ENCODE data around the gene ETV5. TPM values are rescaled to one million over a fixed set of nuclear protein-coding genes. Genes with fewer than 3 reads are reported as not detected.

The ETV5 gene
- polyA plus RNA-seq, 2 of the 4 experiments (the other 2 are of a cell fraction), result 20.5 to 54.7 TPM

DNA sequence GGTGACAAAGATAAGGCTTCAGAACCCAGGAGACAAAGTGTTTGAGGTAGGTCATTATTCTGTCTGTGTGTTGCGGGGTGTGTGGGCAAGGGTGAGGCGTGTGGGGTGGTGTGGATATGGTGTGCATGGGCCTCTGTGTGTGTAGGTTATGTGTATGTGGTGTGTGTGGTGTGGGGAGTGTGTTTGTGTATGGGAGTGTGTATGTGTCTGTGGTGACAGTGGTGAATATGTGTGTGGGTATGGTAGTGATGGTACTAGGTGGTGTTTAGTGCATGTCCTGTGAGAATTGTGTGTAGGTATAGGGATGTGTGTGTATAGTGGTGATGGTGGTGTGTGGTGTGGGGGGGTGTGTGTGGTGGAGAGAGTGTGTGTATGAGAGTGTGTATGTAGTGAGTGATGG is 16.2 kb upstream of the ETV5 start:
- TF ChIP-seq, protein P1, sequence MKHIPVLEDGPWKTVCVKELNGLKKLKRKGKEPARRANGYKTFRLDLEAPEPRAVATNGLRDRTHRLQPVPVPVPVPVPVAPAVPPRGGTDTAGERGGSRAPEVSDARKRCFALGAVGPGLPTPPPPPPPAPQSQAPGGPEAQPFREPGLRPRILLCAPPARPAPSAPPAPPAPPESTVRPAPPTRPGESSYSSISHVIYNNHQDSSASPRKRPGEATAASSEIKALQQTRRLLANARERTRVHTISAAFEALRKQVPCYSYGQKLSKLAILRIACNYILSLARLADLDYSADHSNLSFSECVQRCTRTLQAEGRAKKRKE (CRISPR knock-in tag; IDR thresholded peaks at IDR 0.05; ENCODE audit: low read depth), result no peak
- no peak for TF ChIP-seq MYC (IDR thresholded peaks at IDR 0.05; ENCODE audit: borderline replicate concordance, low read length)
- no peak for TF ChIP-seq ESRRA (IDR thresholded peaks at IDR 0.05; ENCODE audit: borderline replicate concordance, low read length)
- no peak for TF ChIP-seq RARB (CRISPR knock-in tag; IDR thresholded peaks at IDR 0.05)
- WGBS (ENCODE audit: missing lambda C conversion rate), result 84% methylated on average over 2 of the region's 2 CpGs
- DNase-seq (ENCODE audit: low read depth in 1 of 2, low spot score in 1 of 2), result no peak
- ChIA-PET CTCF (no interaction called here), POLR2A (no interaction called here)
- H3K27ac ChIP-seq, result no peak overlapping the region
- ATAC-seq, result no peak
- H3K4me2 ChIP-seq, result no peak overlapping the region
- H3K4me1 ChIP-seq, result no peaks in the 10 kb centered on the region
- no peaks in the 10 kb centered on the region for H3K9me3 ChIP-seq
- no peak for FAIRE-seq
- no peak overlapping the region for H3K4me3 ChIP-seq

DNA sequence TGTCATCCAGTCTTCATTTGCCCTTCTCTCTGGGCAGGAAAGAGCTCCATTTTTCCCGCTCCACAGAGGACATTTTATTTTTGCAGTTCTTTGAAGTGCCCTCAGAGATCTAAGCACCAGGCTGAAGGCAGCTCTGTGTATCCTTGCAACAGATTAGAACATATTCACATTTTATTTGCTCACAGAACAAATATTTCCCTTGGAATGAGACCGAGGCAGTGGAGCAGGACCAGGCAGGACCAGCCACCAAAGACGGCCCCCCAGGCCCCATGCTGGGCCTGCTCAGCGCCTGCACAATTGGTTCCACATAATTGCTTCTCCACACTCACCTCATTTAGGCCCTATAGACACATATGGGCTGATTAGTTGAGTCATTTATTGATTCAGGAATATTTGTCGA is 15.7 kb upstream of the ETV5 start:
- ChIA-PET POLR2A (no interaction called here), CTCF (no interaction called here)
- 69% methylated on average over 5 of the region's 5 CpGs for WGBS (ENCODE audit: missing lambda C conversion rate)
- Histone ChIP-seq H3K9me3 (no peaks in the 10 kb centered on the region), H3K27ac (no peak overlapping the region), H3K4me2 (no peak overlapping the region), H3K4me3 (no peak overlapping the region), H3K4me1 (no peaks in the 10 kb centered on the region)
- DNase-seq (ENCODE audit: low read depth in 1 of 2, low spot score in 1 of 2), result no peak
- FAIRE-seq, result no peak
- TF ChIP-seq, protein P2, sequence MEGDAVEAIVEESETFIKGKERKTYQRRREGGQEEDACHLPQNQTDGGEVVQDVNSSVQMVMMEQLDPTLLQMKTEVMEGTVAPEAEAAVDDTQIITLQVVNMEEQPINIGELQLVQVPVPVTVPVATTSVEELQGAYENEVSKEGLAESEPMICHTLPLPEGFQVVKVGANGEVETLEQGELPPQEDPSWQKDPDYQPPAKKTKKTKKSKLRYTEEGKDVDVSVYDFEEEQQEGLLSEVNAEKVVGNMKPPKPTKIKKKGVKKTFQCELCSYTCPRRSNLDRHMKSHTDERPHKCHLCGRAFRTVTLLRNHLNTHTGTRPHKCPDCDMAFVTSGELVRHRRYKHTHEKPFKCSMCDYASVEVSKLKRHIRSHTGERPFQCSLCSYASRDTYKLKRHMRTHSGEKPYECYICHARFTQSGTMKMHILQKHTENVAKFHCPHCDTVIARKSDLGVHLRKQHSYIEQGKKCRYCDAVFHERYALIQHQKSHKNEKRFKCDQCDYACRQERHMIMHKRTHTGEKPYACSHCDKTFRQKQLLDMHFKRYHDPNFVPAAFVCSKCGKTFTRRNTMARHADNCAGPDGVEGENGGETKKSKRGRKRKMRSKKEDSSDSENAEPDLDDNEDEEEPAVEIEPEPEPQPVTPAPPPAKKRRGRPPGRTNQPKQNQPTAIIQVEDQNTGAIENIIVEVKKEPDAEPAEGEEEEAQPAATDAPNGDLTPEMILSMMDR (IDR thresholded peaks at IDR 0.05), result no peak
- TF ChIP-seq KDM1A (IDR thresholded peaks at IDR 0.05; ENCODE audit: low read depth) (no peak), CHD4 (IDR thresholded peaks at IDR 0.05; ENCODE audit: borderline replicate concordance) (no peak), HOXB13 (CRISPR knock-in tag; IDR thresholded peaks at IDR 0.05; ENCODE audit: low read depth) (no peak), SMC3 (IDR thresholded peaks at IDR 0.05) (no peak), ZC3H11A (IDR thresholded peaks at IDR 0.05) (no peak), TP53 (CRISPR knock-in tag; IDR thresholded peaks at IDR 0.05) (no peak), MAFK (IDR thresholded peaks at IDR 0.05; ENCODE audit: partially characterized antibody) (no peak), ESRRA (IDR thresholded peaks at IDR 0.05; ENCODE audit: borderline replicate concordance, low read length) (no peak), POLR2AphosphoS2 (conservative IDR thresholded peaks at IDR 0.05; ENCODE audit: low read length) (no peak)
- TF ChIP-seq, protein P3, sequence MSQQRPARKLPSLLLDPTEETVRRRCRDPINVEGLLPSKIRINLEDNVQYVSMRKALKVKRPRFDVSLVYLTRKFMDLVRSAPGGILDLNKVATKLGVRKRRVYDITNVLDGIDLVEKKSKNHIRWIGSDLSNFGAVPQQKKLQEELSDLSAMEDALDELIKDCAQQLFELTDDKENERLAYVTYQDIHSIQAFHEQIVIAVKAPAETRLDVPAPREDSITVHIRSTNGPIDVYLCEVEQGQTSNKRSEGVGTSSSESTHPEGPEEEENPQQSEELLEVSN (IDR thresholded peaks at IDR 0.05; ENCODE audit: borderline replicate concordance, low read depth), result no peak
- TF ChIP-seq, protein P4, sequence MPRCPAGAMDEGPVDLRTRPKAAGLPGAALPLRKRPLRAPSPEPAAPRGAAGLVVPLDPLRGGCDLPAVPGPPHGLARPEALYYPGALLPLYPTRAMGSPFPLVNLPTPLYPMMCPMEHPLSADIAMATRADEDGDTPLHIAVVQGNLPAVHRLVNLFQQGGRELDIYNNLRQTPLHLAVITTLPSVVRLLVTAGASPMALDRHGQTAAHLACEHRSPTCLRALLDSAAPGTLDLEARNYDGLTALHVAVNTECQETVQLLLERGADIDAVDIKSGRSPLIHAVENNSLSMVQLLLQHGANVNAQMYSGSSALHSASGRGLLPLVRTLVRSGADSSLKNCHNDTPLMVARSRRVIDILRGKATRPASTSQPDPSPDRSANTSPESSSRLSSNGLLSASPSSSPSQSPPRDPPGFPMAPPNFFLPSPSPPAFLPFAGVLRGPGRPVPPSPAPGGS (IDR thresholded peaks at IDR 0.05), result no peak
- TF ChIP-seq, protein P1 (CRISPR knock-in tag; IDR thresholded peaks at IDR 0.05; ENCODE audit: low read depth), result no peak
- no peak for ATAC-seq

DNA sequence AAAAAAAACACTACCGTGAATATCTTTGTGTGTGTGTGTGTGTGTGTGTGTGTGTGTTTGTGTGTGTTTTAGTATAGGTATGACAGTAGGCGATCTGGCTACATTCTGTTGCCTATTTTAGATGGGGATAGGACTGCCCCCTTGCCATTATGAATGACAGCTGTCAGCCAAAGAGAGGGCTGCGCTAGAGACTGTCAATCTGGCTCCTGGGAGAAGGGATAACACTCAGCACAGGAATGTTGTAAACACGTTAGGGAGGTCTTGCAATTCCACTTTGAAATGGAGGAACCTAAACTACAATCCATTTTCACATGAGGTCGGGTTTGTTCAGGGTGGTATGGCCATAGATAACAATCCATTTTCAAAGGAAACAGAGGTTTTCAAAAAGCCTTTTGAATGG is 14.1 kb upstream of the ETV5 start:
- FAIRE-seq (no peak), DNase-seq (ENCODE audit: low read depth in 1 of 2, low spot score in 1 of 2) (no peak), ATAC-seq (no peak)
- Histone ChIP-seq H3K4me3 (no peak overlapping the region), H3K9me3 (no peaks in the 10 kb centered on the region), H3K27ac (no peak overlapping the region), H3K4me1 (no peaks in the 10 kb centered on the region), H3K4me2 (no peak overlapping the region)
- TF ChIP-seq MAFK (IDR thresholded peaks at IDR 0.05; ENCODE audit: partially characterized antibody), result no peak
- TF ChIP-seq HOXB5 (CRISPR knock-in tag; IDR thresholded peaks at IDR 0.05), result no peak
- TF ChIP-seq RARB (CRISPR knock-in tag; IDR thresholded peaks at IDR 0.05), result no peak
- no peak for TF ChIP-seq EHF (CRISPR knock-in tag; IDR thresholded peaks at IDR 0.05)
- TF ChIP-seq, protein P5, sequence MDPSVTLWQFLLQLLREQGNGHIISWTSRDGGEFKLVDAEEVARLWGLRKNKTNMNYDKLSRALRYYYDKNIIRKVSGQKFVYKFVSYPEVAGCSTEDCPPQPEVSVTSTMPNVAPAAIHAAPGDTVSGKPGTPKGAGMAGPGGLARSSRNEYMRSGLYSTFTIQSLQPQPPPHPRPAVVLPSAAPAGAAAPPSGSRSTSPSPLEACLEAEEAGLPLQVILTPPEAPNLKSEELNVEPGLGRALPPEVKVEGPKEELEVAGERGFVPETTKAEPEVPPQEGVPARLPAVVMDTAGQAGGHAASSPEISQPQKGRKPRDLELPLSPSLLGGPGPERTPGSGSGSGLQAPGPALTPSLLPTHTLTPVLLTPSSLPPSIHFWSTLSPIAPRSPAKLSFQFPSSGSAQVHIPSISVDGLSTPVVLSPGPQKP (IDR thresholded peaks at IDR 0.05; ENCODE audit: low read depth, low read length), result no peak
- no peak for TF ChIP-seq KDM1A (IDR thresholded peaks at IDR 0.05; ENCODE audit: low read depth)
- TF ChIP-seq EP300 (IDR thresholded peaks at IDR 0.05), result no peak
- no peak for TF ChIP-seq ZC3H11A (IDR thresholded peaks at IDR 0.05)
- TF ChIP-seq BHLHE40 (IDR thresholded peaks at IDR 0.05; ENCODE audit: low read depth, low read length), result no peak
- no peak for TF ChIP-seq POLR2AphosphoS2 (conservative IDR thresholded peaks at IDR 0.05; ENCODE audit: low read length)
- TF ChIP-seq HOXB13 (CRISPR knock-in tag; IDR thresholded peaks at IDR 0.05; ENCODE audit: low read depth), result no peak
- TF ChIP-seq FOSL2 (IDR thresholded peaks at IDR 0.05), result no peak
- no peak for TF ChIP-seq FOSL2 (CRISPR knock-in tag; IDR thresholded peaks at IDR 0.05)
- TF ChIP-seq RNF2 (IDR thresholded peaks at IDR 0.05; ENCODE audit: borderline replicate concordance, low read depth), result no peak
- TF ChIP-seq CBX8 (IDR thresholded peaks at IDR 0.05), result no peak
- no peak for TF ChIP-seq HOXA7 (CRISPR knock-in tag; IDR thresholded peaks at IDR 0.05)
- no peak for TF ChIP-seq RFX5 (IDR thresholded peaks at IDR 0.05)
- no peak for TF ChIP-seq TFCP2L1 (CRISPR knock-in tag; IDR thresholded peaks at IDR 0.05)
- TF ChIP-seq TP53 (CRISPR knock-in tag; IDR thresholded peaks at IDR 0.05), result no peak
- POLR2A ChIA-PET, result no interaction called here
- 83% methylated on average over 5 of the region's 5 CpGs for WGBS (ENCODE audit: missing lambda C conversion rate)
- CTCF ChIA-PET, result interaction anchor here (0.7 kb wide), 1 partner anchor 10 kb away, joined by 3 read pairs; no protein-coding TSS in a partner anchor

Data from A549 (cell line).